NCI-H1417 (cell line): ENCODE measurements around the gene CBL.

Experiments
- DNase-seq, 3 experiments: peaks; one replicate each; lab custom pipeline; 2025; lab: John Stamatoyannopoulos, UW

Gene CBL

GRCh38 chr11:119334174-119334930, 128.2 kb downstream of the CBL start, which contains the start of gene RNF26:
TSS of gene RNF26 (plus strand) at chr11:119334527. CDS start at chr11:119335123, 596 bp downstream.
- DNase-seq, result peak; percentile 96 to 100 (median 98)

- no peak for DNase-seq
These were observed 129.0 kb downstream of the CBL start for GRCh38 chr11:119335091-119335654.

- DNase-seq, result no peak
These were observed 129.8 kb downstream of the CBL start for GRCh38 chr11:119335655-119336543.

- no peak for DNase-seq
These were observed 130.8 kb downstream of the CBL start for GRCh38 chr11:119336744-119337469.

GRCh38 chr11:119337581-119338317, 131.6 kb downstream of the CBL start:
- DNase-seq, result no peak

- DNase-seq, result peak; percentile 42 to 74 (median 63)
These were observed 132.3 kb downstream of the CBL start for GRCh38 chr11:119338318-119338890.

- DNase-seq, result no peak
These were observed 132.9 kb downstream of the CBL start for GRCh38 chr11:119338965-119339588.

GRCh38 chr11:119339589-119340334, 133.6 kb downstream of the CBL start:
- DNase-seq, result no peak

- DNase-seq, result no peak
These were observed 134.4 kb downstream of the CBL start, which contains the start of gene C1QTNF5 for GRCh38 chr11:119340335-119341221. TSS of gene C1QTNF5 (minus strand) at chr11:119340883. CDS start at chr11:119340397, 486 bp downstream.

- no peak for DNase-seq
These were observed 135.3 kb downstream of the CBL start for GRCh38 chr11:119341222-119342022.

GRCh38 chr11:119342023-119342300, 135.8 kb downstream of the CBL start:
- DNase-seq, result no peak

- DNase-seq, result no peak
These were observed 136.4 kb downstream of the CBL start for GRCh38 chr11:119342362-119343130.

- no peak for DNase-seq
These were observed 137.6 kb downstream of the CBL start for GRCh38 chr11:119343726-119344125.

GRCh38 chr11:119344291-119345010, 138.3 kb downstream of the CBL start:
- DNase-seq, result no peak

GRCh38 chr11:119345685-119346084, 139.5 kb downstream of the CBL start:
- DNase-seq, result no peak

GRCh38 chr11:119346605-119347004, 140.5 kb downstream of the CBL start, which contains the start of gene MFRP:
TSS of gene MFRP (minus strand) at chr11:119346705. CDS start at chr11:119346513, 192 bp downstream.
- DNase-seq, result no peak
